SKM-1 treated with dmso at 0.1 percent for 144 hours (cell line): ENCODE measurements around the gene NR3C1.

Experiments
- DNase-seq: peaks from one replicate; lab custom pipeline; 2025; ENCODE audit not compliant: unreplicated experiment; lab: John Stamatoyannopoulos, UW

Gene NR3C1

DNA sequence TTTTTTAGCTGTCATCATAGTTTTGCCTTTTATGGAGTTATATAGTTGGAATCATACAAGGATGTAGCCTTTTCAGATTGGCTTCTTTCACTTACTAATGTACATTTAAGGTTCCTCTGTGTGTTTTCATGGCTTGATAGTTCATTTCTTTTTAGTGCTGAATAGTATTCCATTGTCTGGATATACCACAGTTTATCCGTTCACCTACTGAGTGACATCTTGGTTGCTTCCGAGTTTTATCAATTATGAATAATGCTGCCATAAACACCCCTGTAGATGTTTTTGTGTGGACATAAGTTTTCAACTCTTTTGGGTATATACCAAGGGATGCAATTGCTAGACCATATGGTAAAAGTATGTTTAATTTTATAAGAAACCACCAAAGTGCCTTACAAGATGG is 136.3 kb downstream of the NR3C1 start:
- no peak for DNase-seq

DNA sequence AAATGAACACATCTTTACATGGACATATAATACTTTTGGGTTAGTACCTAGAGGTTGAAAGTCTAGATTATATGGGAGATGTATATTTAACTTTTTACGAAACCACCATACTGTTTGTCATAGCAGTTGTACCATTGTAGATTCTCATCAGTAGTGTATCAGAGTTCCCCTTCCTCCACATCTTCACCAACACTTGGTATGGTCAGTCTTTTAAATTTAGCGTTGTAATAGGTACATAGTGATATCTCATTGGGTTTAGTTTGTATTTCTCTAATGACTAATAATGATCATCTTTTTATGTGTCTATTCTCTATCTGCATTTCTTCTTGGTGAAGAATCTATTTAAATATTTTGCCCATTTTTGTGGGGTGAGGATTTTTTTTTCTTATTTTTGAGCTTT is 137.5 kb downstream of the NR3C1 start:
- DNase-seq, result no peak

DNA sequence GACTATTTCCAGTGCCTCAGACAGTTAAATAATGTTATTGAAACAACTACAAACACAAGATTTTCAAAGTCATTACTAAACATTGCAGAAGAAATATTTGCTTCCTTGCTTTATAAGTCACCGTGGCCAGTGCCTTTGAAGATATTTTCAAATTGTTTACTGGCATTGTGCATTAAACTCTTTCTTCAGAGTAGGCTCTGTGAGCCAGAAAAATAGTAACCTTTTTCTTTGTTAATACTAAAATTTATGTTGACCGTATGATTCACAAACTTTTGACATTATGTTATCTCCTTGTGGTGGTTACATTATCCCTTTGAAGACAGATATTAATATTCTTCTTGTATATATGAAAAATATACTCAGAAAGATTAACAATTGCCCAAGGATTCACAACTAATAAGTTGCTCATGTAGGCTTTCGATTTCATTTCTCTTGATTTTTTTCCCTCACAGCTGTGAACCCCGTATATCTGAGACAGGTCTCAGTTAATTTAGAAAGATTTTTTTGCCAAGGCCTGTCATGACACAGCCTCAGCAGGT is 140.1 kb downstream of the NR3C1 start:
- DNase-seq, result no peak

DNA sequence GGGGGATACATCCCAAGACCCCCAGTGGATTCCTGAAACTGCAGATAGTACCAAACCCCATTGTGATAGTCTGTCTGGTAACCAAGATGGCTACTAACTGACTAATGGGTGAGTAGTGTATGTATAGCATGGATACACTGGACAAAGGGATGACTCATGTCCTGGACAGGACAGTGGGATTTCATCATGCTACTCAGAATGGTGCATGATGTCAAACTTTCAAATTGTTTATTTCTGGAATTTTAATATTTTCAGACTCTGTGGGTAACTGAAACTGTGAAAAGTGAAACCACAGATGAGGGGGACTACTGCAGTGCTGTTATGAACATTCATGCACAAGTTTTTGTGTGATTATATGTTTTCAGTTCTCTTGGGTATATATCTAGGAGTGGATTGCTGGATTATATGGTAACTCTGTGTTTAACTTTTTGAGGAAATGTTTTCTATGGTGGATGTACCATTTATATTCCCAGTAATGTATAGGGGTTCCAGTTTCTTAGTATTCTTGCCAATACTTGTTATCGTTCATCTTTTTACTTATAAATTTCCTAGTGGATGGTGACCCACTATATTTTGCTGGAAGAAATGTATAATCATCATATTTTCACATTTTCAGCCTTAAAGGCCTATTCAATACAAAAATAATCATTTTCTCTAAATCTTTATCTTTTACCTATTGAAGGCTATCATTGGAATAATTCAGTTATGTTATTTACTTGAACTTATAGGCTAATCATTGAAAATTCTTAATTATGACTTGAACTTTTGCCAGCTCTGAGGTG is 140.9 kb downstream of the NR3C1 start:
- no peak for DNase-seq

DNA sequence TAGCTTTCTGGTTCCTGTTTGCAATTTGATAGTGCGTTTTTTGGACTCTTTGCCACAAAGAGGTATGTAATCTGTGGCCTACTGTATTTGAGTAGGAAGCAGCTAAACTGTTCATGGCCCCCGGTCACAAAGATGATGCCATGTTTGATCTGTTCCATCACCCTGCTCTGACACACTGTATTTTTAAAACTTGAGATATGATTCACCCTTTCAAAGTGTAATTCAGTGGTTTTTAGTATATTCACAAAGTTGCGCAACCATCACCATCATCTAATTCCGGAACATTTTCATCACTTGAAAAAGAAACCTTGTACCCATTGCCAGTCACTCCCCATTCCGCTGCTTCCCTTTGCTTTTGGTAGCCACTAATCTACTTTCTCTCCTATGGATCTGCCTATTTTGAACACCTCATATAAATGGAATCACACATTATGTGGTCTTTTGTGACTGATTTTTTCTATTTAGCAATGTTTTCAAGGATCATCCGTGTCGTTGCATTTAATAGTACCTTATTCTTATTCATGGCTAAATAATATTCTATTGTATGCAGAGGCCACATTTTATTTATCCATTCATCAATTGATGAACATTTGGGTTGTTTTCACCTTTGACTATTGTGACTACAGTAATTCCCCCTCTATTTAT is 141.6 kb downstream of the NR3C1 start:
- DNase-seq, result no peak

DNA sequence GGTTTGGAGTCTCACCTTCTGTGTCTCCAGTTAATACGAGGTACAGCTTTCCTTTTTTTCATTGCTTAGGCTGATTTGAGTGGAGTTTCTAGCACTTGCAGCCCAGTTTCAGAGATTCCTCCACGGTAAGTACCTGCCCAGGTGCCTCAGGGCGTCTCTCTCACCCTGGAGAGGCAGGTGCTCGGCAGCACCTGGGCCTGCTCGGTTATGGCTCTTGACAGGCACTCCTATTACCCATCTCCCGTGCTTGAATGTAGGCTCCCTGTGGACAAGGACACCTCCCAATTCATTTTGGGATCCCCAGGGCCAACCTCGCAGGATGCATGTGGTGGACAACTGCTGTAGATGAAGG is 144.3 kb downstream of the NR3C1 start:
- DNase-seq, result no peak

DNA sequence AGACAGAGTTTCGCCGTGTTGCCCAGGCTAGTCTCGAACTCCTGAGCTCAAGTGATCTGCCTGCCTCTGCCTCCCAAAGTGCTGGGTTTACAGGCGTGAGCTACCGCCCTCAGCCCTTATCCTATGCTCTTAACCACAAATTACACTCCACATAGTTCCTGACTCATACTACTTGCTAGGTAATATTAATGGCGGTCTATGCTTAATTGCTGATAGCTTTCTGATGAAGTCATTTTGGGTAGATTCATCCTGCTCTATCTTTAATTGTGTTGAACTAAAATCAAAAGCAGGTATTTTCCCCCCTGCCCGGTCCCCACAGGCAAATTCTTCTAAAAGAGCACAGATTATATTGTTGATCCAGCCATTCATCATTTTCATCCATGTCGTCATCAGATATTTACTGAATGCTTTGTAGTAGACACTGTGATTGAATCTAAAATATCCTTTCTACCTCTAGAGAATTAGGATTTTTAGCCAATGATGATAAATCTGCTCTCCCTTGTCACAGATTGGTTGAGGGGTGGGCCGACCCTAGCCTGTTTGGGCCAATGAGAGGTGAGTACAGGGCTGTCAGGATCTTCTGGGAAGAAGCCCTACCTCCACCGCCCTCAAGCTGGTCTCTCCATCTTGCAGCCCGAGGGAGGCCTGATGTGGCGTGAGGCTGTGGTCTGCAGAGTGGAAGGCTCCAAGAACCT is 144.8 kb downstream of the NR3C1 start:
- no peak for DNase-seq

DNA sequence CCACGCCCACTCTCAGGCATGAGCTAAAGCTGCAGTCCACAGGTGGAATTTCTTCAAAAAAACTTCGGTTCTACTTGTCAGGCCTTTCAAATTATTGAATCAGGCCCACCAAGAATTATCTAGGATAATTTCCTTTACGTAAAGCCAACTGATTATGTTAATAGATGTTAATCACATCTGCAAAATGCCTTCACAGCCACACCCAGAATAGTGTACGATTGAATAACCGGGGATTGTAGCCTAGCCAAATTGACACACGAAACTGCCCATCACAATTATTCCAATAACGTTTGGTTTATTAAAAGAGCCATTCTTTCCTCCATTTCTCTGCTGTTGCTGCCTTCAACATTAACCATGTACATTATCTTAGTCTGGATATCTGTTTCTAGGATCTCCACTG is 148.7 kb downstream of the NR3C1 start:
- DNase-seq, result no peak

DNA sequence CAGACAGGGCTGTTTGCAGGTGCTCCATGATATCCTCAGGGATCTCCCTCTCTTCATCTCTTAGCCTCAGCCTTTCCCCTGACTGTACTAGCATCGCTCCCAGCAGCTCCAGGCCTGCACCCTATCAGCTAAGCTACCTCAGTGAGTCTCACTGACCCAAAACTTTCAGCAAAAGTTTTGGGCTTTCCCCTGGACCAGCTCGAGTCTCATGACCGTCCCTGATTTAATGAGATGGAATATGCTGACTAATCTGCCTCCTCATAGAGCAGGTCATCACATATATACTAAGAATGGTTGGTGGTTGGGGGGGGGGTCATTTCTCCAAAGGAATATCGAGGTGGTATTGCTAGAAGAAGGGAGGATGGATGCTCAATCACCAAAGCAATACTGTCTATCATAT is 151.5 kb downstream of the NR3C1 start:
- DNase-seq, result no peak

DNA sequence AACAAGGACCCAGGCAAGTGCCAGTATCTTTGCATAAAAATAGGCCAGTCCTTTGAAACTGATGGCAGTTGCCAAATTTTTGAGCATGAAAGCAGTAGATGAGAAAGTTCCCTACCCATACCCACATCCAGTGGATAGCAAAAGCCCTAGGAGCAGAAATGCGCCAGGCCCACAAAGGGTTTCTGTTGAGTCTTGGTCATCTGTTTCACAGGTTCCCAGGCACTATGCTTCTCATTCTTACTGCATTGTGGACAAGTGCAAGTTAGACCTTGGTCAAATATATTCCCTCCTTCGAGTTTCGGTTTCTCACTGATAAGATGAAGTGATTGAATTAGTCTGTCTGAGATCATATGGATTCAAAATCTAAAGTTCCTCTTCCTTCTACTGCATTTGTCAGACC is 152.3 kb downstream of the NR3C1 start:
- no peak for DNase-seq

DNA sequence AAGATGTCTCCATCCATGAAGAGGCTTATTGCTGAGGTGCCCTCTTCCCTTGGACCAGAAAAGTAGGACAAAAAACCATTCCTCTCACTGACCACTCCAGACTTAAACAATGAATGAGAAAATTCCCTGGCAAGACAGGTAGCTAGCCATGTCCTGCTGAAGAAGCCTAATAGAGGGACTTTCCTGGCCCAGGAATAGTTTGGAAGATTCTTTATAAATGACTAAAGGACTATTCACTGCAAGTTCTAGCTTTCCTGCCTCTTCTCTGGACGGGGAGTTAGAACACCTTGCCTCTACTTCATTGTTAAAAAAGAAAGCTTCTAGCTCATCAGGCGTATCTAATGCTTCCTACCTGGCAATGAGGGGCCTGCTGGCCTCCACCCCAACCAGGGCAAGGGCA is 153.6 kb downstream of the NR3C1 start:
- DNase-seq, result no peak

DNA sequence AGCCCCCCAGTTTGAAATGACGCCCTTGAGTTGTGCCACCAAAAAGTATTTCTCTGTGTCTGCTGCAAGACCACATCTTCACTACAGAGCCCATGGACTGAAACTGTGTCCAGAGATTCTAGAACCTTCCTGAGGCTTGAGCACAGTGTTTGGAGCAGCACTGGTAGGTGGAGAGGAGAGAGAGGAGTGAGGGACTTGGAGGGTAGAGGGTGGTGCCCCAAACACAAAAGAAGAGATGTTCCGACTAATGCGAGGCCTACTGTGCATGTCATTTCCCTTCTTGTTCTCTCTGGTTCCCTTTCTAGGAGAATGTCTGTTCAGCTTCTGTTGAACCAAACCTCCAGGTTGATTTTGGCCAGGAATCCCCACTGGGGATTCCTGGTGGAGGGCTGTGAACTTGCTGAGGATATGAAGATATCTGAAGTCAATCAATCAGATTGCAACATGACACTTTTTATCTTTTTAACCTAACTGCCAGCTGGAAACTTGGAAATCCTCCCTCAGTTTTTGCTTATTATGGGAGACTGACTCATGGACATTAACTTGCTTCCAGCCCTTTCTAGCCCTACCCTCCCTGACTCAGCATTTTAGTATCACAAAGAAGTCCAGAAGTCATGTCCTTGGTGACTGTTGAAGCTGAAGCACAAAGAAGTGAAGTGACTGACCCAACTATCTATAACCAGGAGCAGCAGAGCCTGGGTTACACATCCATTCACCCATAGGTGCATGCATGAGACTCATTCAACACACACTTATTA is 154.5 kb downstream of the NR3C1 start:
- DNase-seq, result no peak

DNA sequence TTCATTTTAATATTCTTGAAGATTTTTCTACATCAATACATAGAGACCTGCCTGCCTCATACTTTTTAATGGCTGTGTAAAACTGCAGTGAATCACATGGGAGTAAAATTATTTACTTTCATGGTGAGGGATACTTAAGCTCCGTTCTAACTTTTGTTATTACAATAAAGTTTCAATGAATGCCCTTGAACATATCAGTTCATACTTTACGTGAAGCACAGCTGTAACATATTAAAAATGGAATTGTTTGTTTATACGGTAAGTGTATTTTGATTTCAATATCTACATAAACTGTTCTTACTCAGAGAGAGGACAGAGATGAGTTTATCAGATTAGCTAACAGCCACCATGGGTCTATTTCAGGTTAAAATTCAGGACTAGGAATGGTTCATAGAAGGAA is 155.1 kb downstream of the NR3C1 start:
- DNase-seq, result no peak

DNA sequence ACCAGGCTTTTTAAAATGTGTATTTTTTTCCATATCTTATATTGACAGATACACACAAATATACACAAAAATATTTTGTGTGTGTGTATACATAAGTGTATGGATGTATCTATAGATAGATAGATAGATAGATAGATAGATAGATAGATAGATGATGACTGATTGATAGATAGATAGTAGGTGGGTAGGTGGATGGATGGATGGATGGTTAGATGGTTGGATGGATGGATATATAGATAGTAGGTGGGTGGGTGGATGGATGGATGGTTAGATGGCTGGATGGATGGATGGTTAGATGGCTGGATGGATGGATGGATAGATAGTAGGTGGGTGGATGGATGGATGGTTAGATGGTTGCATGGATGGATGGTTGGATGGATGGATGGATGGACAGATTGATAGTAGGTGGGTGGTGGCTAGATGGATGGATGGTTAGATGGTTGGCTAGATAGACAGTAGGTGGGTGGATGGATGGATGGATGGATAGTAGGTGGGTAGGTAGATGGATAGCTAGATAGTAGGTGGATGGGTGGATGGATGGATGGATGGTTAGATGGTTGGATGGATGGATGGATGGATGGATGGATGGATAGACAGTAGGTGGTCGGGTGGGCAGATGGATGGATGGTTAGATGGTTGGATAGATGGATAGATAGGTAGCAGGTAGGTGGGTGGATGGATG is 156.2 kb downstream of the NR3C1 start:
- no peak for DNase-seq

DNA sequence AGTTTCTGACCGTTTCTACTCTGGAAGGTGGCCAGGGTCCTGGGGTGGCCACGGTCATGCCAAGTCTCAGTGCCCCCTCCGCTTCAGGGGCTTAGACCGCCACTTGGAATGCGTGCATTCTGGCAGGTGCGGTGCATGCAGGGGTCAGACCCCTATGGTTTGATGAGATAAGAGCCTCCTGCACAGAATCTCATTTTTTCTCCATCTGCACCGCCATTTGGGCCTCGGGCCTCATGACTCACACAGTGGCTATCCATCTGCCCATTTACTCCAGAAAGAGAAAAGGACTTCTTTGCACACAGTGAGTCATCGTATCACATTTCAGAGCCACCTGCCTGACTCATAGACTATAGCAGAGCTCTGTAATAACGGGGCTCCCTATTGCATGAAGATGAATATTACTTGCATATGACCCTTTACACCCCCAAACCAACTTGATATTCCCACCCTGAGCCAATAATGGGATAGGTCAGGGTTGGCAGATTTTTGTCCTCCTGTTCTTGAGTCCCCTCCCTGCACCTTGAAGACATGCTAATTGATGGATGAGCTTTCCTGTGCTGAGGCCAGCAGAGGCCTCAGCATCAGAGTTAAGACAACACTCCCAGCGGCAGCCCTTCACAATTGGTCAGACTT is 157.4 kb downstream of the NR3C1 start:
- no peak for DNase-seq

DNA sequence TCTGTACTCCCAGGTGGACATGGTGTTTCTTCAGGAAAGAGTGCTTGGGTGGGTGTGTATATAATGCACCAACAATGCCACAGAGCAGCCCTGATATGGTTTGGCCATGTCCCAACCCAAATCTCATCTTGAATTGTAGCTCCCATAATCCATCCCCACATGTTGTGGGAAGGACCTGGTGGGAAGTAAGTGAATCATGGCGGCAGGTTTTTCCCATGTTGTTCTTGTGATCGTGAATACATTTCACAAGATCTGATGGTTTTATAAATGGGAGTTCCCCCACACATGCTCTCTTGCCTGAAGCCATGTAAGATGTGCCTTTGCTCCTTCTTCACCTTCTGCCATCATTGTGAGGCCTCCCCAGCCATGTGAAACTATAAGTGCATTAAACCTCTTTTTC is 158.5 kb downstream of the NR3C1 start:
- no peak for DNase-seq

DNA sequence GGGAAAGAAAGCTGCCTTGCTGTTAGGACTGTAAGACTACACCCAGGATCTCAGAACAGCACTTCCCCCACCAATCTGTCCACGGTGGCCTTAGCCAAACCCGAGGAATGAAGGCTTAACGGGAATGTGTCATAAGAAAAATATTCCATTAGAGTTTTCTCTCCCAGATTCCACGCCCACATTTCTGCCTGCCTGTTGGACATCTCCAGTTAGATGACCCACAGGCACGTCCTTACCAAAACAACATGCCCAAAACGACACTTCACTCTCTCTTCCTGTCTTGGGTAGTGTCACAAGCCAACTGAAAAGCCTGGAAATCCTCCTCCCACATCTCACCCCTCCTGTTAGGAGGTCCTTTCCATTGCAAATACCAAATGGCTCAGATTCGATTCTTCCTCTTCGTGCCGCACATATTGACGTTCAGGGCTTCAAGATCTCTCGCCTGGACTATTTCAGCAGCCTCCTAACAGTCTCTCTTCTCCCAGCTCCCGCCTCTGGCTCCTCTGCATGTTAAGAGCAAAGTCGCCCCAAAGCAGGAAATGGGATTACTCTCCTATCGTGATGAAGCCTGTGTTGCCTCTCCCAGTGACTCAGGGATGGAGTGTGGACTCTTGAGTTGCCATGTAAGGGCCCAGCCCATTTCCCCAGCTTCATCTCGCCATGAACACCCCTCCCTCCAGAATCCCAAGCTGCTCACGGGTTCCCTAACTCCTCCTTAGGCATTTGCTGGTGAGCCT is 159.3 kb downstream of the NR3C1 start:
- DNase-seq, result no peak

DNA sequence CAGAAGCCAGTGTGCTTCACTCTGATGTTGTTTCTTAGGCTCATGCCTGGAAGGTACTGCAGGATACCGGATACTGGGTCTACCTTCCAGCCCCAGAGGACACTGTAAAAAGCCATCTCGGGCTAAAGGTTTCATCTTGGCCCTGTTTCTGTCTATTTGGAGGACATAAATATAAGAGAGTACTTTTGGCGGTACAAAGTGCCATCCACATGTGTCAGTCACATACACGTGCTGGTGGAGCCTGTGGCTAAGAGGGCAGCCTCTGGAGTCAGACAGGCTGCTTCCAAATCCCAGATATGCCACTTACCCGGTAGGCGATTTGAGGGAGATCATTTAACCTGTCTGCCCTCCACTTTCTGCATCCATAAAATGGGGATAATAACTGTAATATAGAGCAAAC is 160.4 kb downstream of the NR3C1 start:
- no peak for DNase-seq

DNA sequence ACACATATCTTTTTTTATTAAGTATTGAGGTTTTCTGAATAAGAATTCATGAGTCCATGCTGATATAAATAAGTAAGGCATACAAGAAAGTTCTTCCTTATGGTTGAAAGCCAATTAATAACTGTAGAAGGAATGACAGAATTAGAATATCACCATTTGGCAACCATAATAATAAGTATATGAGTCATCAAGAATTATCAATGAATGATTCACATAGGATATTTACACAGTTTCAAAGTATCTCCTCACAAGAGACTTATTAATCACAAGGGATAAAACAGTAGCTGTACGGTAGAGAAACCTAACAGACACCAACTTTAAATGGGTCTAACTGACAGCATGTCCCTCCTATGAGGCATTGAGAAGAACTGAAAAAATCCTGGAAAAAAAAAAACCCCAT is 161.6 kb downstream of the NR3C1 start:
- no peak for DNase-seq
